Esophagus muscularis mucosa (tissue), 2 donors: ENCODE results near the gene WASF3.

Experiments used
- EP300 ChIP-seq: sonication (generic); formaldehyde crosslinking; IDR thresholded peaks from one replicate; pipeline ENCODE4 v1.6.1; 2017; ENCODE audit warnings: antibody characterized with exemption
- POLR2A ChIP-seq: fragments of 450-650 bp; IDR thresholded peaks from one replicate; pipeline ENCODE4 v1.6.1; 2017; ENCODE audit warnings: antibody characterized with exemption, moderate library complexity, mild to moderate bottlenecking, low read depth

- TF ChIP-seq POLR2A: no peak
- TF ChIP-seq EP300: no peak
Measured at GRCh38 chr13:26555413-26555812, 2.1 kb upstream of the WASF3 start.
